OCI-LY3 (cell line): ENCODE results near the gene TBCK.

Source experiments
- H2AFZ ChIP-seq: fragments of 200-600, 300-600 bp; shearing (Covaris generic); 2 replicates; pipeline ENCODE4 v1.6.0; 2014; ENCODE audit warnings: antibody characterized with exemption, low read depth, low read length
- H3K27ac ChIP-seq: fragments of 200-600, 300-600 bp; sonication (generic); 2 replicates; pipeline ENCODE4 v1.5.1; 2014; ENCODE audit warnings: mild to moderate bottlenecking, low read length, moderate library complexity, mixed read lengths
- H3K27me3 ChIP-seq: fragments of 200-600, 300-600 bp; sonication (generic); 2 replicates; pipeline ENCODE4 v1.6.1; 2014; ENCODE audit warnings: low read depth, low read length, mixed read lengths
- H3K36me3 ChIP-seq: fragments of 200-600, 300-600 bp; sonication (generic); replicated peaks from 2 replicates; pipeline ENCODE3; 2014; ENCODE audit warnings: low read depth, low read length, mixed read lengths
- H3K4me1 ChIP-seq: fragments of 300-600, 200-600 bp; sonication (generic); 2 replicates; pipeline ENCODE4 v1.6.1; 2014; ENCODE audit warnings: low read length, mixed read lengths
- H3K4me2 ChIP-seq: fragments of 200-600, 300-600 bp; sonication (generic); 2 replicates; pipeline ENCODE4 v1.6.1; 2014; ENCODE audit warnings: low read length, mixed read lengths
- H3K4me3 ChIP-seq: fragments of 300-600, 200-600 bp; sonication (generic); 2 replicates; pipeline ENCODE4 v1.5.1; 2014; ENCODE audit warnings: antibody characterized with exemption, mild to moderate bottlenecking, low read length, moderate library complexity
- H3K79me2 ChIP-seq: fragments of 300-600, 200-600 bp; shearing (Covaris generic); 2 replicates; pipeline ENCODE4 v1.6.1; 2014; ENCODE audit warnings: mild to moderate bottlenecking, low read length, mixed read lengths
- H3K9ac ChIP-seq: fragments of 300-600, 200-600 bp; shearing (Covaris generic); 2 replicates; pipeline ENCODE4 v1.6.0; 2014; ENCODE audit warnings: mild to moderate bottlenecking, low read length, moderate library complexity
- H3K9me3 ChIP-seq: fragments of 200-600, 300-600 bp; shearing (Covaris generic); 2 replicates; pipeline ENCODE4 v1.6.1; 2014; ENCODE audit warnings: low read length, mixed read lengths; ENCODE audit not compliant: insufficient read depth
- H4K20me1 ChIP-seq: fragments of 200-600, 300-600 bp; sonication (generic); 2 replicates; pipeline ENCODE4 v1.6.1; 2016; ENCODE audit warnings: low read length, mixed read lengths; ENCODE audit not compliant: insufficient read depth
- EZH2phosphoT487 ChIP-seq: fragments of 200-600 bp; shearing (Covaris generic); IDR thresholded peaks from 2 replicates; pipeline ENCODE4 v1.6.1; 2018; ENCODE audit warnings: antibody characterized with exemption, mixed run types, low read depth
- TF ChIP-seq, protein P1 (sequence below): fragments of 200-600, 300-600 bp; sonication (generic); IDR thresholded peaks from 2 replicates; pipeline ENCODE4 v1.5.1; 2014; ENCODE audit warnings: antibody characterized with exemption, low read length, low read depth

Gene TBCK

DNA sequence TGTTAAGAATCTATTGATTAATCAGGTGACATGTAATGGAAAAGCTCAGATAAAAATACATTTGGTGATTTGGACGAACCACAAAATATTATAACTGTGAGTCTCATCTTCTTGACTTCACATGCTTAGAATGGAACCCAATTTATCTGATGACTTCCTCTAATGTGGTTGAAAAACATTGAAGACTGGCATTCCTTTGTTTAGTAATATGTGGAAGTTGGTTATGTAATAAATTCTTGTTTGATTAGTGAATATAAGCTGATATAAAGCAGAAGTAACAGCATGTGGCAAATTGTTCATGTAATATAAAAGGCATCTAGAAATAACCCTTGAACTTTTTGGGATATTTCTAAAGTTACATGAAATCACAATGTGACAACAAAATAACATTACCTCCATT, 42.9 kb upstream of the TBCK start:
- no peak overlapping the region for H2AFZ ChIP-seq
- H3K4me1 ChIP-seq: peaks cover 11% of the 10 kb centered on the region
- H3K9me3 ChIP-seq: no peaks in the 10 kb centered on the region
- no peaks in the 10 kb centered on the region for H4K20me1 ChIP-seq
- no peak overlapping the region for H3K27ac ChIP-seq
- TF ChIP-seq, protein P1, sequence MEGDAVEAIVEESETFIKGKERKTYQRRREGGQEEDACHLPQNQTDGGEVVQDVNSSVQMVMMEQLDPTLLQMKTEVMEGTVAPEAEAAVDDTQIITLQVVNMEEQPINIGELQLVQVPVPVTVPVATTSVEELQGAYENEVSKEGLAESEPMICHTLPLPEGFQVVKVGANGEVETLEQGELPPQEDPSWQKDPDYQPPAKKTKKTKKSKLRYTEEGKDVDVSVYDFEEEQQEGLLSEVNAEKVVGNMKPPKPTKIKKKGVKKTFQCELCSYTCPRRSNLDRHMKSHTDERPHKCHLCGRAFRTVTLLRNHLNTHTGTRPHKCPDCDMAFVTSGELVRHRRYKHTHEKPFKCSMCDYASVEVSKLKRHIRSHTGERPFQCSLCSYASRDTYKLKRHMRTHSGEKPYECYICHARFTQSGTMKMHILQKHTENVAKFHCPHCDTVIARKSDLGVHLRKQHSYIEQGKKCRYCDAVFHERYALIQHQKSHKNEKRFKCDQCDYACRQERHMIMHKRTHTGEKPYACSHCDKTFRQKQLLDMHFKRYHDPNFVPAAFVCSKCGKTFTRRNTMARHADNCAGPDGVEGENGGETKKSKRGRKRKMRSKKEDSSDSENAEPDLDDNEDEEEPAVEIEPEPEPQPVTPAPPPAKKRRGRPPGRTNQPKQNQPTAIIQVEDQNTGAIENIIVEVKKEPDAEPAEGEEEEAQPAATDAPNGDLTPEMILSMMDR: no peak
- no peak for TF ChIP-seq EZH2phosphoT487
- H3K4me3 ChIP-seq: no peak overlapping the region
- no peak overlapping the region for H3K9ac ChIP-seq
- H3K36me3 ChIP-seq: no peaks in the 10 kb centered on the region
- H3K79me2 ChIP-seq: no peaks in the 10 kb centered on the region
- no peaks in the 10 kb centered on the region for H3K27me3 ChIP-seq
- no peak overlapping the region for H3K4me2 ChIP-seq

DNA sequence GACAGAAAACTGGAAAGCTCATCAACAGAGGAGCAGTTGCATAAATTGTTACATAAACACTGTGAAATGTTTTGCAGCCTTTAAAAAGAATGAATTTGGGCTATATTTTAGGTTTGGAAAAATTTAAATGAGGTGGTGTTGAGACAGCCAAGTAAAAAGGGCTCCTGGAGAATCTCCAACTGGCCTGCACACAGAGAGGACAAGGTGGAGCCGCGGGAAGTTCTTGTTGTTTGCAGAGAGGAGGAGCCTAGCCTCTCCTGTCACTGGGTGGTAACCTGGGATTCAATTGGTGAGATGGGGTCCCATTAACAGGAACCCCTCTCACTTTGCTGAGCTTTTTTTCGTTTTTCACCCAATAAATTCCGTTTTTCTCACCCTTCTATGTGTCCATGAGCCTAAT, 39.2 kb upstream of the TBCK start:
- no peak overlapping the region for H2AFZ ChIP-seq
- H3K79me2 ChIP-seq: no peaks in the 10 kb centered on the region
- no peaks in the 10 kb centered on the region for H3K27me3 ChIP-seq
- H3K36me3 ChIP-seq: no peaks in the 10 kb centered on the region
- H3K4me3 ChIP-seq: no peak overlapping the region
- no peak overlapping the region for H3K27ac ChIP-seq
- TF ChIP-seq, protein P1: no peak
- TF ChIP-seq EZH2phosphoT487: no peak
- no peak overlapping the region for H3K9ac ChIP-seq
- H4K20me1 ChIP-seq: no peaks in the 10 kb centered on the region
- peaks cover 11% of the 10 kb centered on the region for H3K4me1 ChIP-seq
- no peak overlapping the region for H3K4me2 ChIP-seq
- H3K9me3 ChIP-seq: no peaks in the 10 kb centered on the region

DNA sequence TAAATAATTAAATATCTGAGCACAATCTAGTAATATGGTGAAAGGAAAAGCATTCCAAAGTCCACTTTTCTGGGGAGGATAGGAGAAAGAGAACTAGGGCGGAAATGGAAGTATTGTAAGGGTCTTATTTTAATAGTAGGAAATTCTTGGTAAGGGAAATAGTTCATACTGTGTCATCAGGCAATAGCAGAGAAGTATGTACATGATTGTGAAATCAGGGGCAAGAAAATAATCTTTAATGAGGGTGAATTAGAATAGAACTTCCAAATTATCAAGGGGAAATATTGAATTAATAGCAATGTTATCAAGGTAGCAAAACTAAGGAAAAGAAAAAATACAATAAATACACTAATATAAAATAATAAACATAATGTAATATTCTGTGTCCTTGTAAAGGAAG, 37.8 kb upstream of the TBCK start:
- TF ChIP-seq, protein P1: no peak
- no peak for TF ChIP-seq EZH2phosphoT487
- Histone ChIP-seq H3K27ac (no peak overlapping the region), H3K27me3 (no peaks in the 10 kb centered on the region), H3K9ac (no peak overlapping the region), H3K4me2 (no peak overlapping the region), H3K9me3 (no peaks in the 10 kb centered on the region), H4K20me1 (no peaks in the 10 kb centered on the region), H3K4me1 (peaks cover 11% of the 10 kb centered on the region), H3K4me3 (no peak overlapping the region), H3K36me3 (peaks cover 5% of the 10 kb centered on the region), H2AFZ (no peak overlapping the region), H3K79me2 (no peaks in the 10 kb centered on the region)

DNA sequence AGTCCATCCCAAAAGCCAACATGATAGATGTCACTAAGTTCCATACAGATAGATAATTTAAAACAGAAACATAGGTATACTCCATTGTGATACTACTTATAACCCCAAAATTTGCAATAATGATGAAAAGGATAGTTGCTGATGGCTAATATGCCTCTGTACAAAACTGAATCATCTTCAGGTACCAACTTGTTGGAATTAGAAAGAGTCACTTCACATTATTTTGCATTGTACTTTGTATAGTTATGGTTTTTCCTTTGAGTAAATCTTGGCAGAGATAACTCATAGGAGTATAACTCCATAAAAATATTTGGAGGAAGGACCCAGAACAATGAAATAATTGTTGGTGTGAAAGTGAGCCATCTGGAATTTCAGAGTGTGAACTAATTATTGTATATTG, 35.0 kb upstream of the TBCK start:
- no peak overlapping the region for H3K9ac ChIP-seq
- H3K79me2 ChIP-seq: no peaks in the 10 kb centered on the region
- TF ChIP-seq, protein P1: no peak
- TF ChIP-seq EZH2phosphoT487: no peak
- no peak overlapping the region for H3K4me2 ChIP-seq
- no peaks in the 10 kb centered on the region for H3K27me3 ChIP-seq
- H2AFZ ChIP-seq: no peak overlapping the region
- no peaks in the 10 kb centered on the region for H3K9me3 ChIP-seq
- peaks cover 7% of the 10 kb centered on the region for H3K4me1 ChIP-seq
- H3K36me3 ChIP-seq: peaks cover 16% of the 10 kb centered on the region
- H3K4me3 ChIP-seq: no peak overlapping the region
- no peaks in the 10 kb centered on the region for H4K20me1 ChIP-seq
- no peak overlapping the region for H3K27ac ChIP-seq
